Erythroblast (primary cell): Measurements from ENCODE around the gene MFRP.

Experiments used
- GATA1 ChIP-seq: IDR thresholded peaks from 2 replicates; pipeline ENCODE4 v1.6.1; 2011; ENCODE audit warnings: low read depth, mild to moderate bottlenecking, control low read depth, low read length, moderate library complexity
- POLR2A ChIP-seq: IDR thresholded peaks from 2 replicates; pipeline ENCODE4 v1.6.1; 2011; ENCODE audit warnings: mild to moderate bottlenecking, low read length

GRCh38 chr11:119371067-119371601 lies 24.6 kb upstream of the MFRP start:
- no peak for TF ChIP-seq POLR2A
- no peak for TF ChIP-seq GATA1
